ENCODE results near the gene TPM1.

TPM1 gene

GRCh38 chr15:63082366-63082765 is 39.8 kb downstream of the TPM1 start:
- DNase-seq (ENCODE audit: low read depth), result no peak
- in situ Hi-C loops (cut with HindIII; ENCODE audit: low sequenced_read_pairs), result no loop called here

GRCh38 chr15:63083044-63083443 is 40.5 kb downstream of the TPM1 start:
- in situ Hi-C loops (cut with HindIII; ENCODE audit: low sequenced_read_pairs), result no loop called here
- TF ChIP-seq CTCF (IDR thresholded peaks at IDR 0.05; ENCODE audit: low read depth, low read length, missing control alignments), result no peak
- H3K4me3 ChIP-seq (ENCODE audit: low read depth, low read length), result no peak overlapping the region
- no peak for DNase-seq (ENCODE audit: low read depth)

More at GRCh38 chr15:63082366-63082765, 39.8 kb downstream of the TPM1 start:
- no peak for TF ChIP-seq CTCF (IDR thresholded peaks at IDR 0.05; ENCODE audit: low read depth, low read length, missing control alignments)
- H3K4me3 ChIP-seq (ENCODE audit: low read depth, low read length), result no peak overlapping the region

- DNase-seq (ENCODE audit: low read depth), result no peak
- in situ Hi-C loops (cut with HindIII; ENCODE audit: low sequenced_read_pairs), result no loop called here
- no peak for TF ChIP-seq CTCF (IDR thresholded peaks at IDR 0.05; ENCODE audit: low read depth, low read length, missing control alignments)
- no peak overlapping the region for H3K4me3 ChIP-seq (ENCODE audit: low read depth, low read length)
Measured at GRCh38 chr15:63083541-63083940, 41.0 kb downstream of the TPM1 start.

GRCh38 chr15:63084806-63085205 is 42.3 kb downstream of the TPM1 start:
- in situ Hi-C loops (cut with HindIII; ENCODE audit: low sequenced_read_pairs), result no loop called here
- no peak overlapping the region for H3K4me3 ChIP-seq (ENCODE audit: low read depth, low read length)
- no peak for DNase-seq (ENCODE audit: low read depth)
- TF ChIP-seq CTCF (IDR thresholded peaks at IDR 0.05; ENCODE audit: low read depth, low read length, missing control alignments), result no peak

- in situ Hi-C loops (cut with HindIII; ENCODE audit: low sequenced_read_pairs), result no loop called here
- DNase-seq (ENCODE audit: low read depth), result no peak
- H3K4me3 ChIP-seq (ENCODE audit: low read depth, low read length), result no peak overlapping the region
- TF ChIP-seq CTCF (IDR thresholded peaks at IDR 0.05; ENCODE audit: low read depth, low read length, missing control alignments), result no peak
Measured at GRCh38 chr15:63085289-63085688, 42.7 kb downstream of the TPM1 start.

- no peak for DNase-seq (ENCODE audit: low read depth)
- no peak overlapping the region for H3K4me3 ChIP-seq (ENCODE audit: low read depth, low read length)
- in situ Hi-C loops (cut with HindIII; ENCODE audit: low sequenced_read_pairs), result no loop called here
- TF ChIP-seq CTCF (IDR thresholded peaks at IDR 0.05; ENCODE audit: low read depth, low read length, missing control alignments), result no peak
Measured at GRCh38 chr15:63086271-63086670, 43.7 kb downstream of the TPM1 start.

- no peak for TF ChIP-seq CTCF (IDR thresholded peaks at IDR 0.05; ENCODE audit: low read depth, low read length, missing control alignments)
- no peak overlapping the region for H3K4me3 ChIP-seq (ENCODE audit: low read depth, low read length)
- in situ Hi-C loops (cut with HindIII; ENCODE audit: low sequenced_read_pairs), result no loop called here
- no peak for DNase-seq (ENCODE audit: low read depth)
Measured at GRCh38 chr15:63086947-63087346, 44.4 kb downstream of the TPM1 start.

Data from astrocyte of the cerebellum (primary cell).